Stimulated activated naive CD8-positive, alpha-beta T cell treated with anti-CD3 and anti-CD28 coated beads, Interleukin-15, Interleukin-2, amounts not matched to agents 100 ng/mL and 50 ng/mL, for 24 hours (primary cell): ENCODE data around the gene ALS2.
"Not testable (repeated sequence)": the region's sequence is repeated elsewhere in the genome, so short reads cannot be mapped to it uniquely, and the experiment has no call there.

Experiments used
- H3K27ac Mint-ChIP-seq: one replicate; pipeline ENCODE4 v1.8.0; 2021; ENCODE audit warnings: mild to moderate bottlenecking, mixed read lengths
- H3K27me3 Mint-ChIP-seq: one replicate; pipeline ENCODE4 v1.8.0; 2021; ENCODE audit warnings: mixed read lengths
- H3K36me3 Mint-ChIP-seq: one replicate; pipeline ENCODE4 v1.8.0; 2021; ENCODE audit warnings: low read depth, mixed read lengths
- H3K4me1 Mint-ChIP-seq: one replicate; pipeline ENCODE4 v1.8.0; 2021; ENCODE audit warnings: low read depth, mixed read lengths
- H3K4me3 Mint-ChIP-seq: one replicate; pipeline ENCODE4 v1.8.0; 2021; ENCODE audit warnings: mild to moderate bottlenecking, mixed read lengths
- H3K9me3 Mint-ChIP-seq: one replicate; pipeline ENCODE4 v1.8.0; 2021; ENCODE audit warnings: mixed read lengths

Gene ALS2

GRCh38 chr2:201780674-201781493 is at the start of gene ALS2:
Gene ALS2 (minus strand): TSS chr2:201780933. CDS start chr2:201768885, 12,048 bp downstream.
- no peaks in the 10 kb centered on the region for H3K36me3 Mint-ChIP-seq
- H3K27me3 Mint-ChIP-seq = peaks cover 7% of the 10 kb centered on the region
- no peaks in the 10 kb centered on the region for H3K9me3 Mint-ChIP-seq
- peak within 1 kb of the TSS; percentile 97 for H3K4me3 Mint-ChIP-seq
- H3K4me1 Mint-ChIP-seq = peaks cover 29% of the 10 kb centered on the region
- H3K27ac Mint-ChIP-seq = peak within 1 kb of the TSS; percentile 88

GRCh38 chr2:201828220-201828619 is 47.5 kb upstream of the ALS2 start:
- Mint-ChIP-seq H3K36me3 (no peaks in the 10 kb centered on the region), H3K4me1 (no peaks in the 10 kb centered on the region), H3K9me3 (no peaks in the 10 kb centered on the region), H3K27me3 (peaks cover 5% of the 10 kb centered on the region), H3K4me3 (no peak overlapping the region), H3K27ac (no peak overlapping the region)

- H3K4me1 Mint-ChIP-seq = no peaks in the 10 kb centered on the region
- no peaks in the 10 kb centered on the region for H3K9me3 Mint-ChIP-seq
- H3K36me3 Mint-ChIP-seq = no peaks in the 10 kb centered on the region
- H3K27ac Mint-ChIP-seq = no peak overlapping the region
- H3K4me3 Mint-ChIP-seq = no peak overlapping the region
- peaks cover 5% of the 10 kb centered on the region for H3K27me3 Mint-ChIP-seq
These were observed 46.9 kb upstream of the ALS2 start for GRCh38 chr2:201827621-201828020.

- no peaks in the 10 kb centered on the region for H3K36me3 Mint-ChIP-seq
- H3K4me1 Mint-ChIP-seq = no peaks in the 10 kb centered on the region
- no peak overlapping the region for H3K4me3 Mint-ChIP-seq
- H3K27ac Mint-ChIP-seq = no peak overlapping the region
- H3K27me3 Mint-ChIP-seq = peaks cover 10% of the 10 kb centered on the region
- no peaks in the 10 kb centered on the region for H3K9me3 Mint-ChIP-seq
These were observed 43.5 kb upstream of the ALS2 start for GRCh38 chr2:201824212-201824611.

- no peak overlapping the region for H3K4me3 Mint-ChIP-seq
- no peak overlapping the region for H3K27ac Mint-ChIP-seq
- no peaks in the 10 kb centered on the region for H3K9me3 Mint-ChIP-seq
- no peaks in the 10 kb centered on the region for H3K4me1 Mint-ChIP-seq
- peaks cover 10% of the 10 kb centered on the region for H3K27me3 Mint-ChIP-seq
- no peaks in the 10 kb centered on the region for H3K36me3 Mint-ChIP-seq
These were observed 40.3 kb upstream of the ALS2 start for GRCh38 chr2:201821080-201821479.

- no peaks in the 10 kb centered on the region for H3K36me3 Mint-ChIP-seq
- no peaks in the 10 kb centered on the region for H3K4me1 Mint-ChIP-seq
- H3K27me3 Mint-ChIP-seq = peaks cover 7% of the 10 kb centered on the region
- no peak overlapping the region for H3K27ac Mint-ChIP-seq
- no peak overlapping the region for H3K4me3 Mint-ChIP-seq
- no peaks in the 10 kb centered on the region for H3K9me3 Mint-ChIP-seq
These were observed 39.8 kb upstream of the ALS2 start for GRCh38 chr2:201820383-201821007.

- H3K9me3 Mint-ChIP-seq = no peaks in the 10 kb centered on the region
These were observed 36.2 kb upstream of the ALS2 start for GRCh38 chr2:201816657-201817575.

GRCh38 chr2:201813996-201814760 is 33.4 kb upstream of the ALS2 start:
- Mint-ChIP-seq H3K9me3 (no peaks in the 10 kb centered on the region), H3K27me3 (peaks cover 10% of the 10 kb centered on the region), H3K4me1 (no peaks in the 10 kb centered on the region), H3K36me3 (no peaks in the 10 kb centered on the region), H3K4me3 (no peak overlapping the region), H3K27ac (no peak overlapping the region)

More at GRCh38 chr2:201816657-201817575, 36.2 kb upstream of the ALS2 start:
- H3K4me3 Mint-ChIP-seq = no peak overlapping the region
- no peak overlapping the region for H3K27ac Mint-ChIP-seq
- H3K4me1 Mint-ChIP-seq = no peaks in the 10 kb centered on the region
- H3K36me3 Mint-ChIP-seq = no peaks in the 10 kb centered on the region
- peaks cover 11% of the 10 kb centered on the region for H3K27me3 Mint-ChIP-seq

- H3K27ac Mint-ChIP-seq, H3K9me3 Mint-ChIP-seq, H3K4me1 Mint-ChIP-seq, H3K4me3 Mint-ChIP-seq, H3K36me3 Mint-ChIP-seq: not testable (repeated sequence)
- peaks cover 15% of the 10 kb centered on the region for H3K27me3 Mint-ChIP-seq
These were observed 29.9 kb upstream of the ALS2 start for GRCh38 chr2:201810604-201811003.

- Mint-ChIP-seq H3K4me3 (no peak overlapping the region), H3K36me3 (no peaks in the 10 kb centered on the region), H3K9me3 (no peaks in the 10 kb centered on the region), H3K4me1 (no peaks in the 10 kb centered on the region), H3K27ac (no peak overlapping the region), H3K27me3 (peaks cover 15% of the 10 kb centered on the region)
These were observed 28.9 kb upstream of the ALS2 start for GRCh38 chr2:201809633-201810032.

GRCh38 chr2:201808027-201808426 is 27.3 kb upstream of the ALS2 start:
- H3K27ac Mint-ChIP-seq = no peak overlapping the region
- H3K27me3 Mint-ChIP-seq = peaks cover 4% of the 10 kb centered on the region
- no peaks in the 10 kb centered on the region for H3K4me1 Mint-ChIP-seq
- H3K36me3 Mint-ChIP-seq = no peaks in the 10 kb centered on the region
- no peak overlapping the region for H3K4me3 Mint-ChIP-seq
- no peaks in the 10 kb centered on the region for H3K9me3 Mint-ChIP-seq

- Mint-ChIP-seq H3K27ac (no peak overlapping the region), H3K9me3 (no peaks in the 10 kb centered on the region), H3K4me1 (no peaks in the 10 kb centered on the region), H3K36me3 (no peaks in the 10 kb centered on the region), H3K4me3 (no peak overlapping the region), H3K27me3 (peaks cover 5% of the 10 kb centered on the region)
These were observed 26.8 kb upstream of the ALS2 start for GRCh38 chr2:201807452-201807999.

GRCh38 chr2:201806442-201807170 is 25.9 kb upstream of the ALS2 start, which contains the start of gene CDK15:
Gene CDK15 (plus strand): TSS chr2:201806537. CDS start chr2:201806665, 128 bp downstream.
- Mint-ChIP-seq H3K4me1 (no peaks in the 10 kb centered on the region), H3K4me3 (no peak within 1 kb of the TSS), H3K27ac (no peak within 1 kb of the TSS), H3K27me3 (peaks cover 9% of the 10 kb centered on the region), H3K9me3 (no peaks in the 10 kb centered on the region), H3K36me3 (no peaks in the 10 kb centered on the region)
